Fibroblast of skin of left biceps (primary cell): ENCODE results near the gene UBE2Q2.
A peak's percentile ranks its signal among the peaks of the same experiment; 100 is the strongest.

Experiments used
- DNase-seq, 2 experiments: peaks; one replicate each; pipeline ENCODE4 v3.0.0-alpha.2; 2013; ENCODE audit warnings: low read depth in 2 of 2

The UBE2Q2 gene

DNA sequence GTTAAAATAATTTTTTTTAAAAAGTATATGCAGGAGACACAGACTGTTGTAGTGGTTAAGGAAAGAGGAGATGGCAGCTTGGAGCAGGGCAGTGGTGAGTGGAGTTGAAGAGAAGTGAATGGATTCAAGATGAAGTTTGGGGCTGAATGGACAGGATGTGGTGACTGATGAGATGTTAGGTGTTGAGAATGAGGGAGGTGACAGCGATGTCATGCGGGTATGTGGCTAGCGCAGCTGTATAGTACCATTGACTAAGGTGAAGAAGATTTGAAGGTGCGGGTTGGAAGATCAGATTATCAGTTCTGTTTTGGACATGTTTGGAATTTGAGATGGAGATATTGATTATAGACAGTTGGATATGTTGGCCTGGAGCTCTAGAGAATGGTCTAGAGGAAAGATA lies 80.5 kb downstream of the UBE2Q2 start:
- no peak for DNase-seq

DNA sequence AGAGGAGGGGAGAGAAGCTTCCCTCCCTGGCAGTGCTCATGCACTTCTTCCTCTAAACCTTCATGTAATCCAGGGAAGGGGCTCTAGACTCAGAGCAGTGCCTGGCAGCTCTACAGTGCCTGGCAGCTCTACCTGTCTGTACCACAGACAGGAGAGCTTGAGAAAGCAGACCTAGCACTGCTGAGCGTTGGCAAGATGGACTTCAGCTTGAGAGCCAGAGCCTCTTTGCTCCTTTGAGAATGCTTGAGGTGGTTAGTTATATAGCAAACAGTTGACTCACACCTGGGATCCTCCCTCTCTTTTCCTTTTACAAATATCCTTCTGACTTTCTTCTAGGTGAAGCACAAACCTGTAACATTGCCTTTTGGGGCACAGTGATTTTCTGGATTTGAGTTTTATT lies 81.3 kb downstream of the UBE2Q2 start:
- no peak for DNase-seq

DNA sequence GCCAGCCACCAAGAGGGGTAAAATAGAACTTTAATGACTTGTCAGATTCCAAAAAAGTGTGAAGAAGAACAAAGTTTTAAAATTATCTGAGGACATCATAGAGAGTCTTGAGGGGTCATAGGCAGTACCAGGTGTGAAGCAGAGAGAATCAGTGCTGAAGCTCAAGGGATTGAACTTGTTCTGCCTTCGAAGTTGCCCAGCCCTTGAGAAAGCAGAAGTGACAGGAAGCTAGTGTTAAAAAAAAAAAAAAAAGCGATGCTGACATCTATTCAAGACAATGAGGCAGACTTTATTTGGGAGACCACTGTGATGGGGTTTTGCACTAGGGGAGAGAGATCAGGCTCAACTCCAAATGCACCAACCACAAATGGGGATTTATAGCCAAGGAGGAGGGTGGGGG lies 82.2 kb downstream of the UBE2Q2 start:
- DNase-seq = no peak

DNA sequence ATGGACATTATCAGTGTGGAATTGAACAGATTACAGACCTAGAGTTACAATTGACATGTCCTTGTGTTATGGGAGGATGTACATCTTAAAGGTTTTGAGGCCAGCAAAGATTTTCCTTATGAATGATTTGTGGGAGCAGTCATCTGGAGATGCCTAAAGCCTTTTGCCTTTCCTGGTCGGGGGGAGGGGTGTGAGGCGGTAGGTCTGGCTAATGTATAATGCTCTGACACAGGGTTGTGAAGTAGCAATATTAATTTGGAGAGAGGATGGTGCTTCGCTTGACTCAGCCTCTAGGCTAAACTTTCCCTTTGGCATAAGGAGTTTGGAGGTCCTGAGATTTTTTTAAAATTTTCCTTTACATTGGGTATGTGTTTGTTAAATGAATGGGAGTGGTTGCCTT lies 83.7 kb downstream of the UBE2Q2 start:
- DNase-seq = no peak

DNA sequence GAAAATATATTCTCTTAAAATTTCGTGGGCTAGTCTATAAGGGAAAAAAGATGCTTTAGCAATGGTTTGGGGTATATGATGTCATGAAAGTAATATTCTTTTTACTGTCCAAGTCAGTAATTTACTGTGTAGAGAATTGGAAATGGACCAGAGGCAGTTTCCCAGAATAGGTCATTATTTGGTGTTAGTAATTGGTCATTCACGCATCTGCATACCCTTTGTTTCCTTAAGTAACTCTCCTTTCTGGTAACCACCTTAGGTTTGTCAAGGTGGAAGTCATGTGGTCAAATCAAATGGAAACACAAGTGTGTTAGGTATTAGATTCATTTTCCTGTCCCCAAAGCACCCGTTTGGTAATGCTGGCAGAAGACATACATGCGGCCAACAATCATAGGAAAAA lies 84.4 kb downstream of the UBE2Q2 start:
- no peak for DNase-seq

DNA sequence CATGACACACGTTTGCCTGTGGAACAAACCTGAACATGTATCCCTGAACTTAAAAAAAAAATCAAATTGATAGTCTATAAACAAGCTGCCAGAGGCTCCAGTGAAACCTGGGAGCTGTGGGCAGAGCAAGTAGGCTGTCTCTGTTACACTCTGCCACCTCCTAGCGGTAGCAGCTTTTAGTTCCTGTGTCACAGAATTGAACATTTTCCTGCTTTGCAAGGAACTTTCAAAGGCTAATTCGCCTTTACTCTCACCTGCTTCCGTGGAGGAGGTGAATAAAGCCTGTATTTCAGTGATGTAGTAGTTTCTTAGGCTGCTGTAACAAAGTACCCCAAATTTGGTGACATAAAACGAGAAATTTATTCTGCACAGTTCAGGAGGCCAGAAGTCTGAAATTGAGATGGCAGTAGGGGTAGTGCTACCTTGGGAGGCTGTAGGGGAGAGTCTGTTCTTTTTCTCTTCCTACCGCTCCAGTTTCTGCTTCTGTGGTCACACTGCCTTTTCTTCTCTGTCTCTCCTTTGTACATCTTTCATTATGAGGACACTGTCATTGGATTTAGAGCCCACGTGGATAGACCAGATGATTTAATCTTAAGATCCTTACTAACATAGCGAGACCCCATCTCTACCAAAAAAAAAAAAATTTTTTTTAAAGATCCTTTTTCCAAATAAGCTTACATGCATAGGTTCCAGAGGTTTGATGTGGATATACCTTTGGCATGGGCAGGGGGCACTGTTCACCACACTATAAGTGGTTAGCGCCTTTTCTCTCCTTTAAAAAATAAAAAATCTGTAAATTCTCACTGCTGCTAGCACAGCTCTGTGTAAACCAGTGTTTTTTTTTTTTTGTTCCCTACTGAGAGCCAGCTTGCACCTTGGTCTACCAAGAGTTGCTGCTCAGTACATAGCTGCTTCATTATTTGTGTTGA lies 85.7 kb downstream of the UBE2Q2 start:
- no peak for DNase-seq

DNA sequence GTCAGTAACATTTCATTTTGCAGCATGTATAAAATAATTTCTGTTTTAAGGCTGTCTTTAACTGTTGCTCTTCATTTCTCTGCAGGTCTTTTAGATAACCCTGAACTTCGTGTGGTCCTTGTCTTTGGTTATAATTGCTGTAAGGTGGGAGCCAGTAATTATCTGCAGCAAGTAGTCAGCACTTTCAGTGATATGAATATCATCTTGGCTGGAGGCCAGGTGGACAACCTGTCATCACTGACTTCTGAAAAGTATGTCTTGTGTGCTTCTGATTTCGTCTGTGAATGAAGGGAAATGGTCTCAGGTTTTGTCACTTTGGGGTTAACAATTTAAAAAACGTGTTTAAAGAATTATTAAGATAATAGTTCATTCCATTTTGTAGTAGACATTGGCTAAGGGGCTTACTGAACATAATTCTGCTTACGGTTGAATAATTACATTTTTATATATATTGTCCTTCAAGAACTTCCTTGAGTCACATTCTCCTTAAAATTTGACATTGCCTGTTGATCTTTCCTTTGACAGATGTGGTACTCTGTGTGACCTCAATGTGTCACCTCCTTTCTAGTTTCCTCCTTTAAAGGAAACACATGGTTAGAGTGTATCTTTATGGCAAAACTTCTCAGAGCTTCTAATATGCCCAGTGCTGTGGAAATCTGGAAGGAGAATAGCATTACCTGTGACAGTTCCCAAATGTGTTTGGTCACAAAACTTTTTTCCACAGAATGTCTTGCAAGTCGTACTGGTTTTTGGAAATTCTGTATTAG lies 86.7 kb downstream of the UBE2Q2 start:
- no peak for DNase-seq

DNA sequence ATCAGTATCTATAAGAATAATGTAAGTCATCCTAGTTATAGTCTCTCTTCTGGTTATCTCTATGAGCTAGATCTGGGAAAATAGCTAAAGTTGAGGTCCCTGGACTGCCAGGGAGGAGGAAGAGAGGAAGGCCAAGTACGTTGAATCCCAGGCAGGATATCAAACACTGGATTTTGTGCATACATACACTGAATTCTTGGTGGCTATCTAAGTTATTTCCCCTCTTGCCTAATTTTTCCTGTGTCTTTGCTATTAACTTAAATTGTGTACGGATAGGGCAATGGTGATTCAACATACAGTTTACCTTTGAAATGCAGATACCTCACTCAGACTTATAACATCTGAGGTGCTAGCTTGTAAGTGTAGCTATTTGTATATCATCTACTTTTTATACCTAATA lies 87.6 kb downstream of the UBE2Q2 start:
- no peak for DNase-seq

DNA sequence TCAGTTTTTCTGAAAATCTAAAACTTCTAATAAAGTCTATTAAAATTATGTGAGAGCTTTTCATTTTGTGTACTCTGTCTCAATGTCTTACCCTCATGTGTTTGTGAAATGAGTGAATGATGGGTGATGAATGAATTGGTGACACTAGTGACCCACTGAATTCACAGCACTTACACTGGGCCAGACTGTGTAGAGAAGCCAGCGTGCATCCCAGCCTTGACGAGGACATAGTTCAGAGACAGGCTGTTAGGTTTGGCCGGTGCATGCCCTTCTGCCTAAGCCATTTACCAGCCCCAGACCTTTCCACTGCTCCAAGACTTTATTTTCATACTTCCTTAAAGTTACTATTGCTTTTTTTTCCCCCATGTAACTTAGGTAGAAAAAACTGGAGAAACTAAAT lies 99.2 kb downstream of the UBE2Q2 start:
- DNase-seq = no peak

DNA sequence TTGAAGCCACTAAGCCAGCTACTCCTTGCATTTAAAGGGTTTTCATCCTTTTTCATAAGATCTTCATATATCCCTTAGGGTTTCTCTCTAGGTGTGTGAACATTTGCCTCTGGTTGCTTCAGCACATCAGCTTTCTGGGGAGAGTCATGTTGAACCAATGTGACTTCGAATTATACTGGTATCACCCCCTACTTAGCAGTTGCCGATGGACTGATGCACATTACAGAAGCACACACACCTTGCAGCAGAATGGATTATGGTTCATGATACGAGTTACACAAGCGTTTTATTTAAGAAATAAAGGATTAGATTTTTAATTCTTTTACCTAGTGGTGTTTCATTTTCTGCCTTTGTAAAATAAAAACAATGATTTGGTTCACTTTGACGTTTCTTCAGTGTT lies 100.0 kb downstream of the UBE2Q2 start:
- no peak for DNase-seq

DNA sequence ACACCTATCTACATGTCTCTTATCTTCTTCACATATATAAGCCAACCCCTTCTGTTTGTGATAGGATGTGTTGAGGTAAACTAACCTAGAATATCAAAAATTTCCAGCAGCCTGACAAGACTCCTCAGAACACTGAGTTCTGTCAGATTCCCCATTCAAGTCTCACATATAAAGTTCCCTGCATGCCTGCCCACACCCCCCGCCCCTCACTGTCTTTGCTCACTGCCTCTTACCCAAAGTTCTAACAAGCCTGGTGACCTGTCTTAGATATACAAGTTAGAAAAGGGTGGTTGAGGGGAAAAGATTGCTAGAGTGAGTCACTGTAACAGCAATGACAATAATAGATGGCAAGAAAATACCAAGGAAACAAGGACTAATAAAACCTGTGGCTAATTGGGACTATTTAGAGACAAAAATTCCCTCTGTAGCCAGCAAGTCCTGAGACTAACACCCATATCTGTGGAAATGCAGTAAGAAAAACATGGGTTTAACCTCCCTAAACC lies 100.5 kb downstream of the UBE2Q2 start:
- no peak for DNase-seq

DNA sequence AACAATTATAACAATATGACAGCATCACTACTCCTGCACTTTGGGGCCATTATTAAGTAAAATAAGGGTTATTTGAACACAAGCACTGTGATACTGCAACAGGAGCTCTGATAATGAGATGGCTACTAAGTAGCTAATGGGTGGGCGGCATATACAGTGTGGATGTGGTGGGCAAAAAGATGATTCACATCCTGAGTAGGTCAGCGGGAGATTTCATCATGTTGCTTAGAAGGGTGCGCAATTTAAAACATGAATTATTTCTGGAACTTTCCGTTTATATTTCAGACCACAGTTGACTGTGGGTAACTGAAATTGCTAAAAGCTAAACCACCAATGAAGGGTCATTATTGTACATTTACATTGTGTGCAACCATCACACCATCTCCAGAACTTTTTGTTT lies 102.7 kb downstream of the UBE2Q2 start:
- DNase-seq = peak in 1 of 2 experiments; percentile 3

DNA sequence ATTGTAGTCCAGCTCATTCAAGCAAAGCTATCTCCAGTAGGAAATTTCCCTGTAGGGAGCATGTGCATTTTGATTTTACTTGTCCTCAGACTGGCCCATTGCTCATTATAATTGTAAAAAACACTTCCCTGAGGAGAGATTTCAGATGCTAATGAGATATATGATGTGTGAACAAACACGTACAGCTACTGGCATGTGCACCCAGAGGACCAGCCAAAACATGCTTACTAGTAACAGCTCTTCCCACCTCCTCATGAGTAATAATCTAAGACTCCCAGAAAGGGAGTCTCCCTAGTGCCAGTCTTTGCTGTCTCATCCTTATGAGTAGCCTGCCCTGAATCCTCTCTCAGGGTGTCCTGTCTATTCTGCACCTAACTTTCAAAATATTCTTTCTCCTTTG lies 103.8 kb downstream of the UBE2Q2 start:
- peak; percentile 35 to 36 for DNase-seq

DNA sequence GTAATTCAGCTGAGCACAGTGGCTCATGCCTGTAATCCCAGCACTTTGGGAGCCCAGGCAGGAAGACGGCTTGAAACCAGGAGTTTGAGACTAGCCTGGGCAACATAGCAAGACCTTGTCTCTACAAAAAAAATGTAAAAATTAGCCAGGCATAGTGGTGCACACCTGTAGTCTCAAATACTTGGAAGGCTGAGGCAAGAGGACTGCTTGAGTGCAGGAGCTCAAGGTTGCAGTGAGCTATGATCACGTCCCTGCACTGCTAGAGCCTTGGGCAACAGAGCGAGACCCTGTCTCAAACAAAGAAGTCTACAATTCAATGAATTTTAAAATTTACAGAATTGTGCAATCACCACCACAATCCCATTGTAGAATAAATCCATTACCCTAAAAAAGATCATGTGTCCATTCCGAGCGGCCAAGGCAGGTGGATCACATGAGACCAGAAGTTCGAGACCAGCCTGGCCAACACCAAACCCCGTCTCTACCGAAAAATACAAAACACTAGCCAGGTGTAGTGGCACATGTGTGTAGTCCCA lies 105.6 kb downstream of the UBE2Q2 start:
- DNase-seq = no peak
